Endodermal cell (in vitro differentiated cells): ENCODE measurements around the gene CD81. TPM values are rescaled to one million over a fixed set of nuclear protein-coding genes. Genes with fewer than 3 reads are reported as not detected.

Source experiments
- DNase-seq: peaks from one replicate; pipeline ENCODE4 v3.0.0-alpha.2; 2017
- H3K27ac ChIP-seq: 2 replicates; pipeline ENCODE4 v1.5.1; 2013; ENCODE audit warnings: mild to moderate bottlenecking, low read depth, low read length, moderate library complexity
- H3K27me3 ChIP-seq: 2 replicates; pipeline ENCODE4 v1.6.1; 2013; ENCODE audit warnings: mild to moderate bottlenecking, low read length, moderate library complexity; ENCODE audit not compliant: insufficient read depth, control insufficient read depth, poor library complexity, severe bottlenecking
- H3K36me3 ChIP-seq: 2 replicates; pipeline ENCODE4 v1.7.0; 2013; ENCODE audit warnings: mild to moderate bottlenecking, low read length, moderate library complexity; ENCODE audit not compliant: control insufficient read depth, insufficient read depth
- H3K4me1 ChIP-seq: one replicate; pipeline ENCODE4 v1.7.0; 2013; ENCODE audit warnings: low read length; ENCODE audit not compliant: control insufficient read depth, insufficient read depth
- H3K4me3 ChIP-seq: 2 replicates; pipeline ENCODE4 v1.5.1; 2013; ENCODE audit warnings: mild to moderate bottlenecking, low read length, moderate library complexity
- H3K9ac ChIP-seq: 2 replicates; pipeline ENCODE4 v1.6.1; 2013; ENCODE audit warnings: mild to moderate bottlenecking, low read length, moderate library complexity; ENCODE audit not compliant: poor library complexity, severe bottlenecking; ENCODE audit errors: extremely low read depth
- H3K9me3 ChIP-seq: 2 replicates; pipeline ENCODE4 v1.6.1; 2013; ENCODE audit warnings: mild to moderate bottlenecking, low read length, moderate library complexity; ENCODE audit not compliant: control insufficient read depth
- H3K27ac Mint-ChIP-seq: 2 replicates; pipeline ENCODE4 v1.8.0; 2020; ENCODE audit warnings: mixed read lengths
- H3K27me3 Mint-ChIP-seq: 2 replicates; pipeline ENCODE4 v1.8.0; 2021; ENCODE audit warnings: mild to moderate bottlenecking, mixed read lengths; ENCODE audit not compliant: insufficient read depth
- H3K36me3 Mint-ChIP-seq: 2 replicates; pipeline ENCODE4 v1.8.0; 2020; ENCODE audit warnings: low read depth, mixed read lengths
- H3K4me1 Mint-ChIP-seq: 2 replicates; pipeline ENCODE4 v1.8.0; 2020; ENCODE audit warnings: mixed read lengths
- H3K4me3 Mint-ChIP-seq: 2 replicates; pipeline ENCODE4 v1.8.0; 2020; ENCODE audit warnings: mild to moderate bottlenecking, moderate library complexity, mixed read lengths
- H3K9me3 Mint-ChIP-seq: 2 replicates; pipeline ENCODE4 v1.8.0; 2020; ENCODE audit warnings: mild to moderate bottlenecking, mixed read lengths
- WGBS, 2 experiments: methylation state at CpG; one replicate each; pipeline versions ENCODE4 v1.1.5 to v1.1.7; 2013; ENCODE audit warnings: missing lambda C conversion rate in 2 of 2, mixed read lengths in 1 of 2; ENCODE audit not compliant: insufficient coverage in 1 of 2, insufficient read length in 1 of 2; 5-methylcytosine and 5-hydroxymethylcytosine counted together
- total RNA-seq, 2 donors: library from RNA; stranded (reverse); fragmentation: NEBNext Ultra II Directional in 1 of 2; extraction: Animal tissue kit (Norgen Biotek cat#: 25700) in 1 of 2; gene quantifications; 2 replicates in 1 of 2; 3 replicates in 1 of 2; pipeline ENCODE4 v1.2.1, GENCODE V29; 2021
- TF ChIP-seq, protein P1 (sequence below): fragments of 200-600 bp; sonication (generic); conservative IDR thresholded peaks from 2 replicates; pipeline ENCODE4 v1.5.0; 2021; ENCODE audit warnings: antibody characterized with exemption, mild to moderate bottlenecking

The CD81 gene
- total RNA-seq, 2 donors from 2014 or later: 275 to 331 TPM

DNA sequence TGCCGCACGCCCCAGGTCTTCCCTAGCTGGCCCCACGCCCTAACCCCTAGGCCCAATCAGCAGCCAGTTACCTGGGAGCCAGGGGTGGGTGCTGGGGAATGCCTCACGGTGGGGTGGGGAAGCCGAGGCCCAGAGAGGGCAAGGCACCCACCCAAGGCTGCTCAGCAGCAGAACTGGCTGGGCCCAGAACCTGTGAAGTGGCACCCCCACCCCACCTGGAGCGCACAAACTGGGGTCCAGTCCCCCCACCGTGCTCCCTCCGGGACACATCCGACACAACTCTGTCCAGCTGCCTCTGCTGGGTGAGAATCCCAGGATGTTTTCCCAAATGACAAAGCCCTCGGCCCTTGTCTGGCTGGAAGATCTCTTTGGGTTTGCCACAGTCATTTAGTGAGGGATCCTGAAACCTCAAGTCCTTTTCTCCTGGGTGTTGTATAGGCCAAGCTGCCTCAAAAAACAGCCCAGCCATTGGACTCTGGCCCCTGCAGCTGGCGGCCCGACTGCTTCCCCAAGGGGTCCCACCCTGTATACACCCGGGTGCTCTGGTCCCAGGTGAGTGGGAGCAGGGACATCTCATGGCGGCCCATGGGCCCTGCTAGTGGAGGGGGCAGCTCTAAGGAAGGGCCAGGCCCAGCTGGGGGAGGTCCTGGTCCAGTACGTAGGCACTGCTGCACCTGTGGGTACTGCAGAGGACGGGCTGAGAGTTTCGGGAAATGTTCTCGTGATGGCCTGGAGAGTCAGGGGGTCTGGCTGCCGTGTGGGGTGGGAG lies 44.3 kb downstream of the CD81 start:
- Mint-ChIP-seq H3K4me3 (no peak overlapping the region), H3K36me3 (no peaks in the 10 kb centered on the region), H3K4me1 (no peaks in the 10 kb centered on the region), H3K27ac (no peak overlapping the region), H3K27me3 (peaks cover 5% of the 10 kb centered on the region), H3K9me3 (no peaks in the 10 kb centered on the region)
- Histone ChIP-seq H3K36me3 (no peaks in the 10 kb centered on the region), H3K4me3 (no peak overlapping the region), H3K27ac (no peak overlapping the region), H3K9ac (no peak overlapping the region), H3K9me3 (no peaks in the 10 kb centered on the region), H3K27me3 (no peaks in the 10 kb centered on the region), H3K4me1 (no peaks in the 10 kb centered on the region)
- TF ChIP-seq, protein P1, sequence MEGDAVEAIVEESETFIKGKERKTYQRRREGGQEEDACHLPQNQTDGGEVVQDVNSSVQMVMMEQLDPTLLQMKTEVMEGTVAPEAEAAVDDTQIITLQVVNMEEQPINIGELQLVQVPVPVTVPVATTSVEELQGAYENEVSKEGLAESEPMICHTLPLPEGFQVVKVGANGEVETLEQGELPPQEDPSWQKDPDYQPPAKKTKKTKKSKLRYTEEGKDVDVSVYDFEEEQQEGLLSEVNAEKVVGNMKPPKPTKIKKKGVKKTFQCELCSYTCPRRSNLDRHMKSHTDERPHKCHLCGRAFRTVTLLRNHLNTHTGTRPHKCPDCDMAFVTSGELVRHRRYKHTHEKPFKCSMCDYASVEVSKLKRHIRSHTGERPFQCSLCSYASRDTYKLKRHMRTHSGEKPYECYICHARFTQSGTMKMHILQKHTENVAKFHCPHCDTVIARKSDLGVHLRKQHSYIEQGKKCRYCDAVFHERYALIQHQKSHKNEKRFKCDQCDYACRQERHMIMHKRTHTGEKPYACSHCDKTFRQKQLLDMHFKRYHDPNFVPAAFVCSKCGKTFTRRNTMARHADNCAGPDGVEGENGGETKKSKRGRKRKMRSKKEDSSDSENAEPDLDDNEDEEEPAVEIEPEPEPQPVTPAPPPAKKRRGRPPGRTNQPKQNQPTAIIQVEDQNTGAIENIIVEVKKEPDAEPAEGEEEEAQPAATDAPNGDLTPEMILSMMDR: no peak
- 90 to 96% methylated on average over 7 to 19 of the region's 19 CpGs for WGBS, 2 experiments
- no peak for DNase-seq

DNA sequence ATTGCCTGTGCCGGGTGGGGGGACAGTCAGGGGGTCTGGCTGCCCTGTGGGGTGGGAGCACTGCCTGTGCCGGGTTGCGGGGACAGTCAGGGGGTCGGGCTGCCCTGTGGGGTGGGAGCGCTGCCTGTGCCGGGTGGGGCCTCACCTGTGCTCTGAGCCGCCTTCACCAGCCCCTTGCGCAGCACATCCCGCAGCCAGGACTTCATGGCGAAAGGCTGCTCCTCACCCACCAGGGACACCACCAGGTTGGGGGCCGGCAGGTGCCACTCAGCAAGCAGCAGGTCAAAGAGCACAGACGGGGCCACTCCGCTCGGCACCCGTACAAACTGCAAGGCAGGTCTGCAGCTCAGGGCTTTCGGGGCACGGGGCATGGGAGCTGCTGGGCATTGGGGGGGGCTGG lies 44.9 kb downstream of the CD81 start:
- no peak for DNase-seq
- peaks cover 5% of the 10 kb centered on the region for H3K27me3 Mint-ChIP-seq
- H3K27me3 ChIP-seq: no peaks in the 10 kb centered on the region
- no peaks in the 10 kb centered on the region for H3K36me3 ChIP-seq
- H3K27ac ChIP-seq: no peak overlapping the region
- no peak overlapping the region for H3K4me3 Mint-ChIP-seq
- H3K4me1 ChIP-seq: no peaks in the 10 kb centered on the region
- TF ChIP-seq, protein P1: no peak
- no peak overlapping the region for H3K9ac ChIP-seq
- no peaks in the 10 kb centered on the region for H3K9me3 Mint-ChIP-seq
- no peaks in the 10 kb centered on the region for H3K9me3 ChIP-seq
- H3K27ac Mint-ChIP-seq: no peak overlapping the region
- H3K4me1 Mint-ChIP-seq: no peaks in the 10 kb centered on the region
- H3K4me3 ChIP-seq: no peak overlapping the region
- no peaks in the 10 kb centered on the region for H3K36me3 Mint-ChIP-seq
- WGBS, 2 experiments: 91 to 92% methylated on average over 7 to 17 of the region's 17 CpGs

DNA sequence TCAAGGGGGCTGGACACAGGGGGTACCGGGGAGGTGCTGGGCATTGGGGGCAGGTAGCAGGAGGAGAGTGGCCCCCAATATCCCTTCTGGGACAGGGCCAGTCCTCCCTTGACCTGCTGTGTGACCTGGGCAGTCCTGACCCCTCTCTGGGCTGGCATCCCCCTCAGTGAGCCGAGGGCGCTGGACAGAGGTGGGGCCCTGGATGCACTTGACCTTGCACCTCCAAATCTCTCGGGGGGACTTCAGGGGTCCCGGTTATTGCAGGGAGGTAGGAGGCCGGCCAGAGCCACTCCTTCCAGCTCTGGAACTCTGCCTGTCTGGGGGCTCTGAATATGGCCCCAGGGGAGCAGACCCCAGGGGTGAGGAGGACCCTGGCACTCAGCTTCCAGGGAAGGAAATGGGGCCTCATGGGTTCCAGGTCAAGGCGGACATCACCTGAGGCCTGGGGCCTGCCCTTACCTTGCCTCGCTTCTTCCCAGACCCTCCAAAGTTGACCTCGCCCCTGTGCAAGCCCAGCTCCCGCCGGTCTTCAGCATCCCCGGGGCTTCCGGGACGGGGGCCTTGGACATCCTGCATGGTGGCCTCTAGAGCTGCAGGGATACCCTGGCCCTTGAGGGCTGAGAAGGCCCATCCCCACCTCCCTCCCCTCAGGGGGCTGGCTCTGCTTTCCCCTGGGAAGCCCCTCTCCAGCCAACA lies 45.5 kb downstream of the CD81 start:
- peaks cover 5% of the 10 kb centered on the region for H3K27me3 Mint-ChIP-seq
- no peaks in the 10 kb centered on the region for H3K4me1 ChIP-seq
- no peak overlapping the region for H3K4me3 ChIP-seq
- no peak overlapping the region for H3K9ac ChIP-seq
- H3K36me3 ChIP-seq: no peaks in the 10 kb centered on the region
- H3K27me3 ChIP-seq: no peaks in the 10 kb centered on the region
- H3K4me1 Mint-ChIP-seq: no peaks in the 10 kb centered on the region
- no peaks in the 10 kb centered on the region for H3K36me3 Mint-ChIP-seq
- no peak overlapping the region for H3K27ac ChIP-seq
- H3K9me3 Mint-ChIP-seq: no peaks in the 10 kb centered on the region
- WGBS, 2 experiments: 91 to 100% methylated on average over 7 to 14 of the region's 14 CpGs
- H3K9me3 ChIP-seq: no peaks in the 10 kb centered on the region
- no peak for DNase-seq
- TF ChIP-seq, protein P1: no peak
- no peak overlapping the region for H3K27ac Mint-ChIP-seq
- no peak overlapping the region for H3K4me3 Mint-ChIP-seq
